Measurements from ENCODE around the gene IPO5.

The IPO5 gene

DNA sequence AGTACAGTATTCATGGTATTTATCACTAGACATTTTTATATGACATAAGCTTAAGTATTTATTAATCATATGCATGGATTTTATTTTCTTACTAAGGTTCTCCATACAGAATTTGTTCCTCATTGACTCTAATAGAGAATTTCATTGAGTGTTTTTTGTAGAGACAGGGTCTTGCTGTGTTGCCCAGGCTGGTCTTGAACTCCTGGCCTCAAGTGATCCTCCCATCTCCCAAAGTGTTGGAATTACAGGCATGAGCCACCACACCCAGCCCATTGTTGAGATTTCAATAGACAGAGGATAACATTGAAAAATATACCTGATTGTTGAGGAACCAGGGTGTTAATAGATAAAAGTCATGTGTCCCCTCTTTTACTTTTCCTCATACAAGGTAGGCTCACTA, 26.1 kb downstream of the IPO5 start:
- Histone ChIP-seq H3K4me1 (ENCODE audit: control insufficient read depth in 1 of 2, insufficient read depth in 2 of 2, low read length in 2 of 2) (peaks cover 0 to 2% of the 10 kb centered on the region in 2 experiments), H3K36me3 (ENCODE audit: control insufficient read depth in 1 of 2, insufficient read depth in 2 of 2, low read length in 2 of 2) (peaks cover 1 to 3% of the 10 kb centered on the region in 2 experiments), H2AK5ac (ENCODE audit: low read length) (no peak overlapping the region), H3K79me2 (ENCODE audit: control insufficient read depth, insufficient read depth, low read length, poor library complexity) (peaks cover 11% of the 10 kb centered on the region), H4K12ac (ENCODE audit: low read depth, low read length) (no peak overlapping the region), H3K4me3 (ENCODE audit: low read depth, low read length) (no peak overlapping the region), H3K27me3 (ENCODE audit: insufficient read depth, low read length) (no peaks in the 10 kb centered on the region), H2BK12ac (ENCODE audit: low read length) (no peak overlapping the region), H3K4me2 (ENCODE audit: low read length) (no peak overlapping the region), H4K8ac (ENCODE audit: low read depth, low read length) (no peak overlapping the region), H3K18ac (ENCODE audit: low read length) (no peak overlapping the region), H4K91ac (ENCODE audit: low read depth, low read length) (no peak overlapping the region), H3K4ac (ENCODE audit: low read depth, low read length) (no peak overlapping the region), H2BK5ac (ENCODE audit: low read depth, low read length, poor library complexity) (no peak overlapping the region), H3K79me1 (ENCODE audit: low read length) (peaks cover 14% of the 10 kb centered on the region), H3K9ac (ENCODE audit: low read length) (no peak overlapping the region), H2BK120ac (ENCODE audit: insufficient read depth, low read length, poor library complexity) (no peak overlapping the region), H3K14ac (ENCODE audit: low read length) (no peak overlapping the region), H3K9me3 (ENCODE audit: insufficient read depth, low read depth, low read length) (no peaks in the 10 kb centered on the region), H2AFZ (ENCODE audit: insufficient read depth, low read length, poor library complexity) (no peak overlapping the region), H3K27ac (ENCODE audit: low read depth, low read length) (no peak overlapping the region), H3K23ac (ENCODE audit: low read length) (no peak overlapping the region)
- no peak for DNase-seq

DNA sequence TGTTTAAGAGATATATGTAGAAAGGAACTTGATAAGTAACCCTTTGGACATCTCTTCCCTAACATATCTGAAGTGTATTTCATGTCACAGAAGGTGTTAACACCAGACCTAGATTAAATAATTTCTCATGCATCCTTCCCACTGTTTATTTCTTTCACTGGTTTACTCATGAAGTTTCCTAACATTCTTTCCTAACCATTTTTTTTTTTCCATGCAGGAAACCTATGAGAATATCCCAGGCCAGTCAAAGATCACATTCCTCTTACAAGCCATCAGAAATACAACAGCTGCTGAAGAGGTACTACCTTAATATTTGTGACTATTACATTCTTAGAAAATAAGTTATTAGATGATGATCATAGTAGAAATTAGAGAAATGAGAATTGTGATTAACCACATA, 28.8 kb downstream of the IPO5 start:
- Histone ChIP-seq H3K4me3 (ENCODE audit: low read depth, low read length) (no peak overlapping the region), H2AFZ (ENCODE audit: insufficient read depth, low read length, poor library complexity) (no peak overlapping the region), H3K4me1 (ENCODE audit: control insufficient read depth in 1 of 2, insufficient read depth in 2 of 2, low read length in 2 of 2) (no peaks in the 10 kb centered on the region)

DNA sequence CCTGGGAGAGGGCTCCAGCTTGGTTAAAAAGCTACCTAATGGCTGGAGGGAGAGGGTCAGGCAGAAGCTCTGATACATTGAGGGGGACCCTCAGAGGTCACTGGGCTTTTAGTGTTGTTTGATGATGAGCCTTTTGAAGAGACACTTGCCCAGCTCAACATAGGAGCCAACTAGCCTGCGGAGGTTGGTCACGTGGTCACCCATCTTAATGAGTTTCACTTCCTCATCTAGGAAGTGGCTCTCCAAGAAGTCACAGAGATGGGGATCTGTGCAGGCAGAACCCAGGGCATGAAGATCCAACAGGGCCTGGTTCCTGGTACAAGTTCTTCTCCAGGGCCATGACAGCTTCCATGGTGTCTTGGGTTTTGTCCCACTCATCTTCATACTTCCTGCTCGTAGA, 33.4 kb downstream of the IPO5 start:
- no peak overlapping the region for H3K14ac ChIP-seq (ENCODE audit: low read length)
- no peak overlapping the region for H3K4me3 ChIP-seq (ENCODE audit: low read depth, low read length)
- no peak overlapping the region for H4K91ac ChIP-seq (ENCODE audit: low read depth, low read length)
- H3K18ac ChIP-seq (ENCODE audit: low read length) = no peak overlapping the region
- no peak overlapping the region for H2BK120ac ChIP-seq (ENCODE audit: insufficient read depth, low read length, poor library complexity)
- no CpG with 5 or more reads among the region's 3 CpGs for WGBS (ENCODE audit: extremely low coverage, insufficient coverage, insufficient read length)
- no peak overlapping the region for H2BK5ac ChIP-seq (ENCODE audit: low read depth, low read length, poor library complexity)
- no peaks in the 10 kb centered on the region for H3K79me1 ChIP-seq (ENCODE audit: low read length)
- no peak overlapping the region for H4K12ac ChIP-seq (ENCODE audit: low read depth, low read length)
- no peaks in the 10 kb centered on the region for H3K9me3 ChIP-seq (ENCODE audit: insufficient read depth, low read depth, low read length)
- no peak overlapping the region for H3K23ac ChIP-seq (ENCODE audit: low read length)
- no peak overlapping the region for H2AFZ ChIP-seq (ENCODE audit: insufficient read depth, low read length, poor library complexity)
- H3K9ac ChIP-seq (ENCODE audit: low read length) = no peak overlapping the region
- H3K27me3 ChIP-seq (ENCODE audit: insufficient read depth, low read length) = no peaks in the 10 kb centered on the region
- H2BK12ac ChIP-seq (ENCODE audit: low read length) = no peak overlapping the region
- no peaks in the 10 kb centered on the region for H3K4me1 ChIP-seq (ENCODE audit: control insufficient read depth in 1 of 2, insufficient read depth in 2 of 2, low read length in 2 of 2)
- H3K36me3 ChIP-seq (ENCODE audit: control insufficient read depth in 1 of 2, insufficient read depth in 2 of 2, low read length in 2 of 2) = peaks cover 16 to 27% of the 10 kb centered on the region in 2 experiments
- no peak overlapping the region for H2AK5ac ChIP-seq (ENCODE audit: low read length)
- no peak overlapping the region for H4K8ac ChIP-seq (ENCODE audit: low read depth, low read length)
- no peak overlapping the region for H3K4ac ChIP-seq (ENCODE audit: low read depth, low read length)
- DNase-seq = no peak
- no peak overlapping the region for H3K4me2 ChIP-seq (ENCODE audit: low read length)
- H3K27ac ChIP-seq (ENCODE audit: low read depth, low read length) = no peak overlapping the region
- no peaks in the 10 kb centered on the region for H3K79me2 ChIP-seq (ENCODE audit: control insufficient read depth, insufficient read depth, low read length, poor library complexity)

More for the DNA sequence above, 28.8 kb downstream of the IPO5 start:
- Histone ChIP-seq H3K9me3 (ENCODE audit: insufficient read depth, low read depth, low read length) (no peaks in the 10 kb centered on the region), H3K79me2 (ENCODE audit: control insufficient read depth, insufficient read depth, low read length, poor library complexity) (no peaks in the 10 kb centered on the region), H4K8ac (ENCODE audit: low read depth, low read length) (no peak overlapping the region), H3K9ac (ENCODE audit: low read length) (no peak overlapping the region), H3K27ac (ENCODE audit: low read depth, low read length) (no peak overlapping the region), H2BK120ac (ENCODE audit: insufficient read depth, low read length, poor library complexity) (no peak overlapping the region), H3K79me1 (ENCODE audit: low read length) (no peaks in the 10 kb centered on the region), H2BK5ac (ENCODE audit: low read depth, low read length, poor library complexity) (no peak overlapping the region), H3K27me3 (ENCODE audit: insufficient read depth, low read length) (no peaks in the 10 kb centered on the region), H2BK12ac (ENCODE audit: low read length) (no peak overlapping the region), H3K23ac (ENCODE audit: low read length) (no peak overlapping the region), H3K4me2 (ENCODE audit: low read length) (no peak overlapping the region), H3K14ac (ENCODE audit: low read length) (no peak overlapping the region), H3K4ac (ENCODE audit: low read depth, low read length) (no peak overlapping the region), H4K91ac (ENCODE audit: low read depth, low read length) (no peak overlapping the region), H3K36me3 (ENCODE audit: control insufficient read depth in 1 of 2, insufficient read depth in 2 of 2, low read length in 2 of 2) (peaks cover 10 to 13% of the 10 kb centered on the region in 2 experiments), H4K12ac (ENCODE audit: low read depth, low read length) (no peak overlapping the region), H2AK5ac (ENCODE audit: low read length) (no peak overlapping the region), H3K18ac (ENCODE audit: low read length) (no peak overlapping the region)
- no peak for DNase-seq

DNA sequence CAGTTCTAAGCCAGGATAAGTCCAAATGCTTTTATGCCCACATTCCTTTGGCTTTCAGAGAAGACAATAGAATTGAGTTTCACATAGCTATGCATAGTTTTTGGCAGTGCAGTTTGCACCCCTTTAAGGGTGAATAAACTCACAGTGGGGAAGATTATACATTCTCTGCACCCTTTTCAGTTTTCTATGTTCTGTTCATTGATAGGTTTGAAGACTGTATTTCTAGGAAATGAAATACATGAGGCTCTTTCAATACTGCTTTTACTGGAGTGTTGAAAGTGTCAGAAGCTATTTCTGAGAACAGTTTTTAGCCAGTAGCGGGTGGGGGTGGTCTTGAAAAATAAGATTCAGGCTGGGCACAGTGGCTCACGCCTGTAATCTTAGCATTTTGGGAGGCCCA, 46.2 kb downstream of the IPO5 start:
- no peaks in the 10 kb centered on the region for H3K4me1 ChIP-seq (ENCODE audit: control insufficient read depth in 1 of 2, insufficient read depth in 2 of 2, low read length in 2 of 2)
- no peak overlapping the region for H3K14ac ChIP-seq (ENCODE audit: low read length)
- H2AK5ac ChIP-seq (ENCODE audit: low read length) = no peak overlapping the region
- H3K9me3 ChIP-seq (ENCODE audit: insufficient read depth, low read depth, low read length) = no peaks in the 10 kb centered on the region
- H3K18ac ChIP-seq (ENCODE audit: low read length) = no peak overlapping the region
- H2BK12ac ChIP-seq (ENCODE audit: low read length) = no peak overlapping the region
- H4K8ac ChIP-seq (ENCODE audit: low read depth, low read length) = no peak overlapping the region
- no peaks in the 10 kb centered on the region for H3K79me1 ChIP-seq (ENCODE audit: low read length)
- WGBS (ENCODE audit: extremely low coverage, insufficient coverage, insufficient read length) = no CpG with 5 or more reads among the region's 2 CpGs
- no peak overlapping the region for H3K23ac ChIP-seq (ENCODE audit: low read length)
- no peak overlapping the region for H2BK120ac ChIP-seq (ENCODE audit: insufficient read depth, low read length, poor library complexity)
- H2AFZ ChIP-seq (ENCODE audit: insufficient read depth, low read length, poor library complexity) = no peak overlapping the region
- peaks cover 37 to 44% of the 10 kb centered on the region in 2 experiments for H3K36me3 ChIP-seq (ENCODE audit: control insufficient read depth in 1 of 2, insufficient read depth in 2 of 2, low read length in 2 of 2)
- H3K79me2 ChIP-seq (ENCODE audit: control insufficient read depth, insufficient read depth, low read length, poor library complexity) = no peaks in the 10 kb centered on the region
- DNase-seq = no peak
- H3K4me2 ChIP-seq (ENCODE audit: low read length) = no peak overlapping the region
- no peak overlapping the region for H3K9ac ChIP-seq (ENCODE audit: low read length)
- H3K27me3 ChIP-seq (ENCODE audit: insufficient read depth, low read length) = no peaks in the 10 kb centered on the region
- H4K12ac ChIP-seq (ENCODE audit: low read depth, low read length) = no peak overlapping the region
- no peak overlapping the region for H2BK5ac ChIP-seq (ENCODE audit: low read depth, low read length, poor library complexity)
- H3K27ac ChIP-seq (ENCODE audit: low read depth, low read length) = no peak overlapping the region
- no peak overlapping the region for H4K91ac ChIP-seq (ENCODE audit: low read depth, low read length)
- no peak overlapping the region for H3K4me3 ChIP-seq (ENCODE audit: low read depth, low read length)
- no peak overlapping the region for H3K4ac ChIP-seq (ENCODE audit: low read depth, low read length)
